ENCODE measurements around the gene ZNF827.
A peak's percentile ranks its signal among the peaks of the same experiment; 100 is the strongest.

Gene ZNF827

DNA sequence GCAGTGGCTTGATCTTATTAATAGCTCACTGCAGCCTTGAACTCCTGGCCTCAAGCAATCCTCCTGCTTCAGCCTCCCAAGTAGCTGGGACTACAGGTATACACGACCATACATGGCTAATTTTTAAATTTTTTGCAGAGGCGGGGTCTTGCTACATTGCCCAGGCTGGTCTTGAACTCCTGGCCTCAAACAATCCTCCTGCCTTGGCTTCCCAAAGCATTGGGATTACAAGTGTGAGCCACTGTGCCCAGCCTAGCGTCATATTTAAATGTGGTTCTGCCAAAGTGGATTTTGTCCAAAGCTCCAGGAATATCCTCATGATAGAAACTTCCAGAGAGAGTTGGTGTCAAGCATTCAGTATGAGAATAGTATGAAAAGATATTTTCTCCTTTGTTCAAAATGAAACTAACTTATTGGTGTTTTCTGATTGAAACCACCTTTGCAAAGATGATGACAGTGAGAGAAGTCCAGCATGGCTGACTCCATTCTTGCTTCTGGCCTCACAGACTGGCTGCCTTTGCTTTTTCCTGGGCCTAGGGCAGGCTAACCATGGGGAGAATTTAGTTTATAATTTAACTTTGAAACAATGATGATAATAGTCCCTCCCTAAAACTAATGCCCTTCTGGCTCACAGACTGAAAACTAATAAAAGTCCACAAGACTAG, 129.6 kb downstream of the ZNF827 start:
- peak overlapping the region; percentile 94 for H3K27ac ChIP-seq
- no peak for DNase-seq (ENCODE audit: low read depth, low spot score)

DNA sequence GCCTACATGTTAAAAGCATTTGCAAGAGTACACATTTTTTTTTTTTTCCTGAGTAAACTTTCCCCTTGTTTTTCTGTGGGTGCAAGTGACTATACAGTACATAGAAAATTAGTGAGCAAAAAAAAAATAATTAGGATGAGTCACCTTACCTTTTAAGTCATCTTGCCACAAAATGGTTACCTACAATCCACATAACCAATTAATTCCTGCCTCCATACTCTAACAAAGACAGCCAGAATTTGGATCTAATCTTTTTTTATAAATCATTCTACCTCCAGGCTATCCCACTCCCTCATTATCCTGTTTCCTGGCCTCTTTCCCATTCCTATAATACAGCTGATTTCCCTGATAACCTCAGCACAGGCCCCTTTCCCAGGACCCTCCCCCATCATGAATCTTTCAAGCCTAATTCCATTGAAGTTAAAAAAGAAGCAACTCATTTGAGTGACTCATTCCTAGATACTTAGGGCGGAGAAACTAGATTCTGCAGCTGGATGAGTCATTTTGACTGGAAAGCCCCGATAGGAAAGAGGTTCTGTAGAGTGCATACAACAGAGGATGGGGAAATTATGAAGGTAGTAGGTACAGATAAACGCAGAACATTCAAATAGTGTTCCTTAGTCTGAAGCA, 130.5 kb downstream of the ZNF827 start:
- H3K27ac ChIP-seq: peak overlapping the region; percentile 94
- peak; percentile 96 for DNase-seq (ENCODE audit: low read depth, low spot score)

DNA sequence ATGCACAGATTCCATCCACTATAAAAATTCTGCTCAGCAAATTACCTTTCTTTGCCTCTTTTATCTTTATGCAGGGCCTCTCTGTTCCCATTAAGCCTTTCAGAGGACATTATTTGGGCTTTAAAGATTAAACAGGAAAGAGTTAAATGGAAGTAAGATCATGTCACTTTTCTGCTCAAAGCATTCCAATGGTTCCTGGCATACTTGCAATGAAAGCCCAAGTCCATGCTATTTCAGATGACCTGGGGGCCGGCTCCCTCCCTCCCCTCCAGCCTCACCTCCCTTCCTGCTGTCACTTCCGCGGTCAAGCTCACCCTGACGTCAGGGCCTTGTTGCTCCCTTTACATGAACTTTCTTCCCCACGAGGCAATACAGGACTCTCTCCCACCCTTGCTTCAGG, 133.1 kb downstream of the ZNF827 start:
- peak overlapping the region; percentile 94 for H3K27ac ChIP-seq
- no peak for DNase-seq (ENCODE audit: low read depth, low spot score)

DNA sequence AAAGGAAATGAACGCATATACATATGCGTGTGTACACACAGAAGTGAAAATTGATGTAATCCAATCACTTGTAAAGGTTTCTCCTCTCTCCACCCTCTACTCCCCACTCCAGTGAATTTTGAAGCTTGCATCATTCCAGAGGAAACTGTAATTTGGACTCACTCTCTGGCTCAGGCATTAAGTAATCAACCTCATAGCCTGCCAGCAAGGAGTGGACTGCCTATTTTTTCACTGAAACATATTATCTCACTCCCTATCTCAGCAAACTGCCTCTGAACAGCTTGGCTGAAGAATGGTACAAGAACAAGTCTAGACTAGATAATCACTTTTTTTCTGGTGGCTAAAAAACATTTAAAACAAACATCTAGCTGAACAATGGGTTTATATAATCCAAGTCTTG, 134.5 kb downstream of the ZNF827 start:
- peak overlapping the region; percentile 94 for H3K27ac ChIP-seq

DNA sequence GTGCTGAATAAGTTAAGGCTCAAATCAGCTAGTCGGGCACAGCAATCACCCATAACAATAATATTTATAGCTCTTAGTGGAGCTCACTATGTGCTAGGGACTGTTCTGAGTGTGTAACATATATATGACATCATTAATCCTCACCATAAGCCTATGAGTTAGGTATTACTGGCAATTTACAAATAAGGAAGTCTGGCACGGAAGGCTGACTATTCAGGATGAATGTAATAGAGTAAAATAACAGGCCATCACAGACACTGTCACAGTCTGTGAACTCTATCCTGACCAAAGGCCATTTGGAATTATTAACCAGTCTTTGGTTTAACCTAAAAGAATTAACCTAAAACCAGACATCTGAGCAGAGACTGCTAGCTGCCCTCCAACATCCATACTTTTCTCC, 139.4 kb downstream of the ZNF827 start:
- DNase-seq (ENCODE audit: low read depth, low spot score): no peak
- peak overlapping the region; percentile 30 for H3K27ac ChIP-seq

More for the DNA sequence above, 134.5 kb downstream of the ZNF827 start:
- DNase-seq (ENCODE audit: low read depth, low spot score): peak; percentile 87

DNA sequence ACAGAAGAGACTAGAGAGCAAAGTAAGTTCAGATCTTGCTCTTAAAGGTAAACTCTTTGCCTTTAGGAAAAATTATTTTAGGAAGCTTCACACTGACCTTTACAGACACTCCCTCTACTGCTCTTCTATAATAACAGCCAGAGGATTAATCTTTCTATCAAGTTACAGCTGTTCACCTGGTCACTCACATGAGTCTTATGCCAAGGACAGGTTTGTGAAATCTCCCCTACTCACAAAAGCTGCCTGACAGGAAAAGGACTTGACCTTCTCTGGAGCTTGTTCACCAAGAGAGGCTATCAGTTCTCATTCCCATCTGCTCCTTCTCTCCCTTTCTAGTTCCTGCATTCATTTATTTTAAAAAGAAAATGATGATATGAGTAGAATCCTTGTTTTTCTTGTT, 141.3 kb downstream of the ZNF827 start:
- no peak overlapping the region for H3K27ac ChIP-seq
- DNase-seq (ENCODE audit: low read depth, low spot score): no peak

DNA sequence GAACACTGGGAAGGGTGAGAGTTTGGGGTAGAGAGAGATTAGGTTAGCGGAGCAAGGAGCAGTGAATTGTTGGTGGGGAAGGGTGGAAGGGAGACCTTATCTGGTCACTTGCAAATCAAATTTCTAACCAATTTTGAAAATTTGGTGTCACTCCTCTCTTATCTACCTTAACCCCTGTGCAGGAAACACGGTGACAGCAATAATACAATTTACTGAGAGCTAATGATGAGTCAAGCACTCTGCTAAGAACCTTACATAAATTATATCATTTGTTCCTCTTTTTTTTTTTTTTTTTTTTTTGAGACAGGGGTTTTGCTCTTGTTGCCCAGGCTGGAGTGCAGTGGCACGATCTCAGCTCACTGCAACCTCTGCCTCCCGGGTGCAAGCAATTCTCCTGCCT, 142.3 kb downstream of the ZNF827 start:
- no peak overlapping the region for H3K27ac ChIP-seq
- DNase-seq (ENCODE audit: low read depth, low spot score): no peak

- no peak overlapping the region for H3K27ac ChIP-seq
- no peak for DNase-seq (ENCODE audit: low read depth, low spot score)
These were observed 143.1 kb downstream of the ZNF827 start for GRCh38 chr4:145795521-145795920.

- no peak for DNase-seq (ENCODE audit: low read depth, low spot score)
These were observed 146.2 kb downstream of the ZNF827 start for GRCh38 chr4:145792429-145792828.

GRCh38 chr4:145791988-145792387, 146.6 kb downstream of the ZNF827 start:
- DNase-seq (ENCODE audit: low read depth, low spot score): no peak
- no peak overlapping the region for H3K27ac ChIP-seq

More at GRCh38 chr4:145792429-145792828, 146.2 kb downstream of the ZNF827 start:
- no peak overlapping the region for H3K27ac ChIP-seq

- no peak overlapping the region for H3K27ac ChIP-seq
- peak; percentile 24 for DNase-seq (ENCODE audit: low read depth, low spot score)
These were observed 149.9 kb downstream of the ZNF827 start for GRCh38 chr4:145788755-145789154.

- H3K27ac ChIP-seq: no peak overlapping the region
- no peak for DNase-seq (ENCODE audit: low read depth, low spot score)
These were observed 151.8 kb downstream of the ZNF827 start for GRCh38 chr4:145786830-145787229.

DNA sequence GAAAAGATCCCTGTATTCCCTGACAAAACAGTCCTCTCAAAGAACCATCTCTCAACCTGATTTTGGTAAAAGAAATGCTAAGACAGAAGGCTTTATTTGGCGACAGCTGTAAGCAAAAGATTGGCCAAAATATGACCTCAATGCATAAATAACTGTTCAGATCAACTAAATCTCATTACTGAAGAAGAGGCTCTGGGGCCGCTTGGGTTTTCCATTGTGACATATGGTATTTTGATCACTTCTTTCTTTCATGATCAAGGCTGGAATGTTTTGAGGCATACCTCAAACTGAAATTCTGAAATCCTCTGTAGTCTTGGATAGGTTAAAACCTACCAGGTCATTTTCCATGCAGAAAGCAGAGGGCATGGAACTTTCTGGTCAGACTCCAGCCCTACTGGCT, 152.4 kb downstream of the ZNF827 start:
- DNase-seq (ENCODE audit: low read depth, low spot score): no peak

GRCh38 chr4:145785391-145786008, 153.1 kb downstream of the ZNF827 start:
- no peak overlapping the region for H3K27ac ChIP-seq
- no peak for DNase-seq (ENCODE audit: low read depth, low spot score)

More for the DNA sequence above, 152.4 kb downstream of the ZNF827 start:
- no peak overlapping the region for H3K27ac ChIP-seq

DNA sequence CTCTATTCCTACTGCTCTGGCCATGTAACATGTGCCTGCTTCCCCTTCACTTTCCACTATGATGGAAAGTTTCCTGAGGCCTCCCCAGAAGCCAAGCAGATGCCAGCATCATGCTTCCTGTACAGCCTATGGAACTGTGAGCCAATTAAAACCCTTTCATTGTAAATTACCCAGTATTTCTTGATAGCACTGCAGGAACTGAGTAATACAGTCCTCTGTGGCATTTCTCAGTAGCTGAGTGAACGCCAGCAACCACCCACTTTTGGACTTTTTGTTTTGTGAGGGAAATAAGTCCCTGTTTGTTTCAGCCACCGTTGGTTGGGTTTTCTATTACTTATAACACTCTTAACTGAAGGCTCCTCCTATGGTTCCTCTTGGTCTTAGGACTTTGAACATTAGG, 154.6 kb downstream of the ZNF827 start:
- no peak for DNase-seq (ENCODE audit: low read depth, low spot score)
- no peak overlapping the region for H3K27ac ChIP-seq

DNA sequence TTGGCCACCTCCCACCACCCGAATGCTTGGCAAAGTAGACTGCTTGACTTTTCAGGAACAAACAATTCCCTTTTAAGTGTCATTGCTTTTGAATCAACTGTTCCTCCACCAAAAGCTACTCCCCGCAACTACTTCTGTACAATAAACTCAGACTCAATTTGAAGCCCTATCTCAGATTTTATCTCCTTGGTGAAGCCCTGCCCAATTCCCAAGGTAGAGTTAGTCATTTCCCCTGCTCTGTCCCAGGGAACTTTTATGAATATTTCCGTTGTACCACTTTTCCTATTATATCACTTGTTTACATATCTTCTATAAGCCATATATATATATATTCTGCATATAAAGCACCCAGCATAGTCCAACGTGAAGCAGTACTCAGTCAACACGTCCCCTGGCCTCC, 155.9 kb downstream of the ZNF827 start:
- no peak for DNase-seq (ENCODE audit: low read depth, low spot score)
- H3K27ac ChIP-seq: no peak overlapping the region

GRCh38 chr4:145781351-145781750, 157.3 kb downstream of the ZNF827 start:
- no peak for DNase-seq (ENCODE audit: low read depth, low spot score)
- no peak overlapping the region for H3K27ac ChIP-seq

GRCh38 chr4:145779319-145779801, 159.3 kb downstream of the ZNF827 start:
- DNase-seq (ENCODE audit: low read depth, low spot score): no peak
- H3K27ac ChIP-seq: no peak overlapping the region

- H3K27ac ChIP-seq: no peak overlapping the region
- no peak for DNase-seq (ENCODE audit: low read depth, low spot score)
These were observed 162.4 kb downstream of the ZNF827 start for GRCh38 chr4:145776208-145776607.

- no peak for DNase-seq (ENCODE audit: low read depth, low spot score)
- no peak overlapping the region for H3K27ac ChIP-seq
These were observed 163.2 kb downstream of the ZNF827 start for GRCh38 chr4:145775406-145775805.

- H3K27ac ChIP-seq: peak overlapping the region; percentile 47
- no peak for DNase-seq (ENCODE audit: low read depth, low spot score)
These were observed 164.2 kb downstream of the ZNF827 start for GRCh38 chr4:145774473-145774872.
